HG03457 (cell line): Measurements from ENCODE around the gene INAFM2.

Experiments
- ATAC-seq: cut with Tn5 transposase; IDR thresholded peaks from one replicate; pipeline ENCODE4 v1.9.1; 2021; ENCODE audit warnings: moderate number of reproducible peaks; ENCODE audit not compliant: unreplicated experiment

INAFM2 gene

DNA sequence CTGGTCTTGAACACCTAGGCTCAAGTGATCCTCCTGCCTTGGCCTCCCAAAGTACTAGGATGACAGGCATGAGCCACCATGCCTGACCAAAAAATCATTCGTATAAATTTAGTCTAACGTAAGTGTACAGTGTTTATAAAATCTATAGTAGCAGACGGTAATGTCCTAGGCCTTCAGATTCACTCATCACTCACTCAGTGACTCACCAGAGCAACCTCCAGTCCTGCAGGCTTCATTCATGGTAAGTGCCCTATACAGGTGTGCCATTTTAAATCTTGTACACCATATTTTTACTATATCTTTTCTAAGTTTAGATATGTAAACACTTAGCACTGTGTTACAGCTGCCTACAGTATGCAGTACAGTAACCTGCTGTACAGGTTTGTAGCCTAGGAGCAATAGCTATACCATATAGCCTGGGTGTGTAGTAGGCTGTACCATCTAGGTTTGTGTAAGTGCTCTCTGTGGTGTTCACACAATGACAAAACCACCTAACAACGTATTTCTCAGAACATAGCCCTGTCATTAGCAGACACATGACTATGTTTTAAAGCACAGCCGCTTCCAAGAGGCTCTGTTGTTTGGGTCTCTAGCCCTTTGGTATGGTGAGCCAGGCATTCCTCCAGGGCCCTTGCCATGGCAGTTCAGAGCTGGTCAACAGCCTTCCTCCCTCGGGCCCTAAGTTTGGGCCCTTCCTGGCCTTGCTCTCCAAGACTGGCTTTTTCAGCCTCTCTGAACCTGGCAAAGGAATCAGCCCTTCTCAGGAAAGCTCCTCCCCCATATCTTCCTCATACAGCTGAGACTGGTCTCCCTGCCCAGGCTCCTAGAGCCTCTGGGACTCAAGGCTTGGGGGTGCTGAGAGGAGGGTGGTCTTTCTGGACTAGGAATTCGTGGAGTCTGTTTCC is 19.2 kb downstream of the INAFM2 start:
- ATAC-seq = no peak

GRCh38 chr15:40343512-40343911 is 20.0 kb downstream of the INAFM2 start:
- ATAC-seq = no peak

- no peak for ATAC-seq
Measured at GRCh38 chr15:40344217-40344616, 20.7 kb downstream of the INAFM2 start.

- no peak for ATAC-seq
Measured at GRCh38 chr15:40344631-40345120, 21.2 kb downstream of the INAFM2 start.

- no peak for ATAC-seq
Measured at GRCh38 chr15:40345225-40345866, 21.9 kb downstream of the INAFM2 start.

DNA sequence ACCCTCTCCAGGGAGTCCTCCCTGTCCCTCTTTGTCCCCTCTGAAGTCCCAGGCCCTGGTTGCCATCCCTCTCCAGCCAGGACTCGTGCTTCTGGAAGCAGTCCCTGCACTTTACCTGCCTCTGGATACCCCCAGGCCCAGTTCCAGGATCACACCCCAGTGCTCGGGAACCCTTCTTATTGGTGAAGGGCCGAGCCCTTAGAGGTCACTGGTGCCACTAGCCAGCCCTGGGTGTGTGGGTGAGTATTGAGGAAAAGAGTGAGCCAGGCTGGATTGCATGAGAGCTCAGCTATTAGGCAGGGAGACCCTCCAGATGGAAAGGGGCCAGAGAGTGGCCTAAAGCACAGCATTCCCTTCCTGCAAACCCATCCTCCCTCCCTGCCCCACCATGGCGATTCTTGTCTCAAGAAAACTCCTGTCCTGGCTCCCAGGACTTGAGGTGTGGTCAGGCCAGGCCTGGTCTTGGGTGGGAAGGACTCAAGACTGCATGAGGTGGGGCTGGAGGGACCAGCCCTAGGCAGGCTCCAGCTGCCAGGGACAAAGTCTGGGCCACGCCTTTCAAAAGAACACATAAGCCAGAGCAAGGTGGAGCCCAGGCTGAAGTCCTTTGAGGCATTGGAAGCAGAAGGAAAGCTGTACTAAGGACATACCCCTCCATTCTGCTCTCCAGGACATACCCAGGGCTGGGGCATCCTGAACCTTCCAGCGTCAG is 22.5 kb downstream of the INAFM2 start:
- no peak for ATAC-seq

GRCh38 chr15:40346579-40347558 is 23.4 kb downstream of the INAFM2 start:
- ATAC-seq = no peak

GRCh38 chr15:40347559-40348473 is 24.3 kb downstream of the INAFM2 start:
- no peak for ATAC-seq

- ATAC-seq = no peak
Measured at GRCh38 chr15:40348474-40348870, 25.0 kb downstream of the INAFM2 start.

DNA sequence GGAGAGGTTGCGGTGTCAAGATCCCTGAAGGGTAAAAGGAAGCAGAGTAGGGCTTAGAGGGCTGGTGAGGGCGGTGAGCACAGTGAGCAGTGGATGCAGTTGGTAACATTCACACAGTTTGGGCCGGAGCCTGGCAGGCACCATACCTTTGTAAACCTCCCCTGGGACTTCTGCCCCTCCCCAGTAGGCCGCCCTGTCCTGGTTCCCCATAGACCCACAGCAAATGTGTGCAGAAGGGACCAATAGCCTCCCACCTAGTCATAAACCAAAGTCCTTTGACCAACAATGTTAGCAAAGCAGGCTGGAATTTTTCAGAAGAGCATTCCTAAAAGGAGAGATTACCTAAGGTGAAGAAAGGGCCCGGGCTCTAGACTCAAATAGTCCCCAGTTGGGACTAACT is 25.7 kb downstream of the INAFM2 start:
- ATAC-seq = no peak

DNA sequence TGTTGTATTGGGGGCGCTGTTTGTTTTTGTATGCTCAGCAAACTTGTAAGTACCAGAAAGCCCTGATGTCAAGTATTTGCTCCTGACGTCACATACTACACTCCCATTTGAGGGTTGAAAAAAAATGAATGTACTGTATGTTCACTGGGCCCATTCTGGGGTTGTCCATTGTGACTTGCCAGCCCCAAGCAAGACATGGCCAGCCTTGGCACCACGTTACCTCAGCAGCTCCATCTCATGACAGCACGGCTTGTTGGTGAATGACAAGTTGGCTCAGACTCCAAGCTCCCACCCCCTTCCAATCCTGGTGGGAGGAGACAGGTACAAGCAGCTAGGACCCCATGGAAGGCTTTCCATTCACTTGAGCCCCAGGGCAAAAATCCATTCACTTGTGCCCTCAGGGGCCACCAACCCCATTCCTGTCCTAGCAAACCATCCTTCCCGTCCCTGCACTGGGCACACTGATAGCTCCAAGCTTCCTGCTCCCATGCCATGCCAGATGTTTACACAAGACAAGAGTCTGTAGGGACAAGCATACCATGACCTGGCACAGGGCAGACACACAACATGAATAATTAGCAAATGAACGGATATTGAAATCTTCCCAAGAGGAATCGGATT is 28.9 kb downstream of the INAFM2 start:
- ATAC-seq = no peak

- no peak for ATAC-seq
Measured at GRCh38 chr15:40353697-40354096, 30.2 kb downstream of the INAFM2 start.

DNA sequence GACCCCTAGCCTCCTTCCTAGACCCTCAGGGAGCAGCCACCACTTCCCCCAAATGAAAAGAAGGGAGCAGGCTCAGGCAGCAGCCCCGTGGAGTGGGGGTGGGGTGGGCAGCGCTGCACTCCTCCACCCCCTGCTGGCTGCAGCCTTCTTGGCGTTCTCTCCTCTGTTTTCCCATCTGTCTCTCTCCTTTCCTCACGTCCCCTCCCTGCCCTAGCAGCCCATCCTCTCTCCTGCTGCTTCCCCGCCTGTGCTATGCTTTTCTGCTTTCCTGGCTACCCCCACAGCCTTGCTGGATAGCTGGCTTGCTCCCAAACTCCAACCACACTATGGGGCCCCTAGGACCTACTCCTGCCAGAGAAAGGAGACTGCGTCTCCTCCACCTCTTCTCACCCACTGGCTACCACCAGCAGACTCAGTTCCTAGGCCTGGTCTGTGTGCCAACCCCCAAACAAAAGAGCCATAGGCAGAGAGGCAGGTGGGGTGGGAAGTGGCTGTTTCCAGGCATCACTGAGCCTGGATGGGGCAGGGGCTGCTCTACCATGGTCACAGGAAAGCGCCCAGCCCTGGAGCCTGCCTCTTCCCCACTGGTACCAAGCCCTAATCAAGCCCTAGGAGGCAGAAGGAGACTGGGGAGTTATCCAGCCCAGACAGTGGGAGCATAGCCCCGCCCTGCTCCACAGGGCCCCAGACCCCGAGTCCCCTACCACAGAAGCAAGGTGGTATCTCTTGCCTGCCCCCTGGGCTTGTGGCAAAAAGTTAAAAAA is 31.1 kb downstream of the INAFM2 start:
- ATAC-seq = no peak

- no peak for ATAC-seq
Measured at GRCh38 chr15:40355976-40356585, 32.6 kb downstream of the INAFM2 start.

DNA sequence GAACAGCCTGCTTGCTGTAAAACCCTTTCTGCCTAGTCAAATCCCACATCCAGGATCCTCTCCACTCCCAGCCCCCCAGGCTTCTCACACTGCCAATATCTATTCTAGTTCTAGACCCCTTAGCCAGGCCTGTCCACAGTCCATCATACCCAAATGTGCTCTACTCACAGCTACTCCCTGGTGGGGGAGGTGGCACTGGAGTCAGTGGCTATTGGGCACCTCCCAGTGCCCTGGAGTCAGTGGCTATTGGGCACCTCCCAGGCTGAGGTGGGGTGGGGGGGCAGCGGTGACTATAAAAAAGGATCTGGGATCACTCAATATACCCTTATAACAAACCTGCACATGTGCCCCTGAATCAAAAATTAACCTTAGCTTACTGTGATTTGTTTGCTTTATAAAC is 33.8 kb downstream of the INAFM2 start:
- no peak for ATAC-seq

DNA sequence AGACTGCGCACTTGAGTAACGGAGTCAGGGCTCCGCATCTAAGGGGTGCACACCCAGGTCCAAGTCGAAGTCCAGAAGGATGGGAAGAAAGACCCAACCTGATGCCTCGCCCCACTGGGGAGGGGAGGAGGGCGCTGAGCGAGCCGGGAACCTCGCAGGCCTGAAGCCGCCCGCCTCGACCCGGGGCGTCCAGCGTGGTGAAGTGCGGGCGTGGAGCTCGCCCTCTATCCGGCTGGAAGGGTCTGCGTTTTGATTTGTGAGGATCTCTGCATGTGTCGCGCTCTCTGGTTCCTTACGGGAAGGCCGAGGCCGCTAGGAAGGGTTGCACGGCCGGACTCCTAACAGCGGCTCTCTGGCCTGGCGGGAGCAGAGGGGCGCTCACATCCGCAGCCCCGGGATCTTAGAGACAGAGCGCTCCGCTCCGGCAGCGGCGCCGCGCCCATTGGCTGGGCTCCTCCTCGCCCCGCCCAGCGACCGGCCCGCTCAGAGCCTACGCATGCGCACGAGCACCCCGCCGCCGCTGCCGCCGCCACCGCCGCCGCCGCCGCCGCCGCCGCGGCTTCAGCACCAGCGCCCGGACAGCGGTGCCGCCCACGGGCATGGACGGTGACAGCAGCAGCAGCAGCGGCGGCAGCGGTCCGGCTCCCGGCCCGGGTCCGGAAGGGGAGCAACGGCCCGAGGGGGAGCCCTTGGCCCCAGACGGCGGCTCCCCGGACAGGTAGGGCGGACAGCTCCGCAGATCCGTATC is 34.4 kb downstream of the INAFM2 start, which contains the start of gene DISP2:
Gene DISP2, plus strand, starts transcription at position 497 of the 748 bp plus-strand sequence. Its CDS starts 103 bp downstream, at position 600.
- peak; percentile 50 for ATAC-seq
